Measurements from ENCODE around the gene SPPL2C. TPM values are rescaled to one million over a fixed set of nuclear protein-coding genes. Genes with fewer than 3 reads are reported as not detected.

Gene SPPL2C, protein sequence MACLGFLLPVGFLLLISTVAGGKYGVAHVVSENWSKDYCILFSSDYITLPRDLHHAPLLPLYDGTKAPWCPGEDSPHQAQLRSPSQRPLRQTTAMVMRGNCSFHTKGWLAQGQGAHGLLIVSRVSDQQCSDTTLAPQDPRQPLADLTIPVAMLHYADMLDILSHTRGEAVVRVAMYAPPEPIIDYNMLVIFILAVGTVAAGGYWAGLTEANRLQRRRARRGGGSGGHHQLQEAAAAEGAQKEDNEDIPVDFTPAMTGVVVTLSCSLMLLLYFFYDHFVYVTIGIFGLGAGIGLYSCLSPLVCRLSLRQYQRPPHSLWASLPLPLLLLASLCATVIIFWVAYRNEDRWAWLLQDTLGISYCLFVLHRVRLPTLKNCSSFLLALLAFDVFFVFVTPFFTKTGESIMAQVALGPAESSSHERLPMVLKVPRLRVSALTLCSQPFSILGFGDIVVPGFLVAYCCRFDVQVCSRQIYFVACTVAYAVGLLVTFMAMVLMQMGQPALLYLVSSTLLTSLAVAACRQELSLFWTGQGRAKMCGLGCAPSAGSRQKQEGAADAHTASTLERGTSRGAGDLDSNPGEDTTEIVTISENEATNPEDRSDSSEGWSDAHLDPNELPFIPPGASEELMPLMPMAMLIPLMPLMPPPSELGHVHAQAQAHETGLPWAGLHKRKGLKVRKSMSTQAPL
- not detected for total RNA-seq

DNA sequence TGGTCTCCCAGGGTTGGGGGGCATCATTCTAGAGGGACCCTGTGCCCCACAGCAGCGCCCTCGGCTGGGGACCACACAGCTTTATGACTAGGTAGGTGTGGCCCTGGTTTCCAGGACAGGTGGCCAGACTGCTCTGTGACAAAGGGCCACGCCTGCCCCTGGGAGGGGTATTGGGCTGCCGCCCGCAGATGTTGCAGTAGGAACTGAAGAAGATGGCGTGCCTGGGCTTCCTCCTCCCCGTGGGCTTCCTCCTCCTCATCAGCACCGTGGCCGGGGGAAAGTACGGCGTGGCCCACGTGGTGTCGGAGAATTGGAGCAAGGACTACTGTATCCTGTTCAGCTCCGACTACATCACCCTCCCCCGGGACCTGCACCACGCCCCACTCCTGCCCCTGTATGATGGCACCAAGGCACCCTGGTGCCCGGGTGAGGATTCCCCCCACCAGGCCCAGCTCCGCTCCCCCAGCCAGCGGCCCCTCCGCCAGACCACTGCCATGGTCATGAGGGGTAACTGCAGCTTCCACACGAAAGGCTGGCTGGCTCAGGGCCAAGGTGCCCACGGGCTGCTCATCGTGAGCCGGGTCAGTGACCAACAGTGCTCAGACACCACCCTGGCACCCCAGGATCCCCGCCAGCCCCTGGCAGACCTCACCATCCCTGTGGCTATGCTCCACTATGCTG, at the start of gene SPPL2C:
TSS of gene SPPL2C (plus strand) at position 187 of the 681 bp plus-strand sequence. CDS start at position 213, 26 bp downstream.
- CTCF ChIA-PET = no interaction called here
- POLR2A ChIA-PET = no interaction called here

DNA sequence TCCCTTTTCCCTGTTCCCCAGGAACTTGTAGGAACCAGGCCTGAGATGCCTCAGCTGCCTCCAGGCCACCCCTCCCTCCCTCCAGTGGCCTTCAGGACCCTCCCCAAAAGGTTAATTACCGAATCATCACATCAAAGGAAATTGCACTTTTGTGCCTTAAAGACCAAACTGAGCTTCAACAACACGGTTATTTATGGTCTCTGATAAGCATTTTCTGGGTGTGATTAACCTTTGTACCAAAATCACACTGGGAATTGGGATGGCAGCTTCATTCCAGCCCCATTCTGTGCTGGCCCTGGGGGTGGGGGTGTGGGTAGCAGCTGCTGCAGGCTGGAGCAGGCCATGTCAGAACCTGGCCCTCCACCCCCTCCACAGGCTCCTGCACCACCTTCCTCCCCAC, 43.9 kb upstream of the SPPL2C start:
- ChIA-PET CTCF (no interaction called here), POLR2A (no interaction called here)

- ChIA-PET CTCF (no interaction called here), POLR2A (no interaction called here)
Measured at GRCh38 chr17:45801421-45801820, 43.3 kb upstream of the SPPL2C start.

DNA sequence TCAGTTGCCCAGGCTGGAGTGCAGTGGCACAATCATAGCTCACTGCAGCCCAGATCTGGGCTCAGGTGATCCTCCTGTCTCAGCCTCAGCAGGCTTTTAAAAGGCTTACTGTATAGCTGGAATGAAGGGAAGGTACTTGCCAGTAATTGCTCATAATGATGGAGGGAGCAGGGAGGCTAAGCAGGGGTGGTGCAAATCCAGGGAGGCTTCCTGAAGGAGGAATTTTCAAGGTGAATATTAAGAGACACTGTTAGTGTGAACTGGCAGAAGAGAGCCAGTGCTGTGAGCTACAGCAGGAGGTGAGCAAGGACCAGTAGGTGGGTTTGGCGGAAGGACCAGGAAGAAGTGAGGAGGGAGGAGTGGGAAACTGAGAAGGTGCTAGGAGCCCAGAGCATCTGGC, 35.8 kb upstream of the SPPL2C start:
- ChIA-PET POLR2A (no interaction called here), CTCF (no interaction called here)

DNA sequence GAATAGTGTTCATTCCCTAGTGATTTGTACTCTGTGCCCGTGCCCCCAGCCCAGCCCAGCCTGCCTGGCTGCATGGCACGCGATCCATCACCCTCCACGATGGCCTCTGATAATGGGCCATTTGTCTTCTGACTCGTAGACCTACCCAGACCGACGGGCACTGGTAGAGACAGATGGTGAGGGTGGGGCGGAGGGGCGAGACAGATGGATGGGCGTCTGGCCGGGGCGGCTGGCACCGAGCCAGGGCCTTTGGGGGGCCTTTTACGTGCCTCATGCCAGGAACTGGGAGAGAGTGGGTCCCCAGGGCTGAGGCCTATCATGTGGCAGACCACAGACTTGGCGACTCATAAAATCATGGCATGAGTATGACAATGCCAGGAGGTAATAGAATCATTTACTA, 35.2 kb upstream of the SPPL2C start:
- ChIA-PET POLR2A (no interaction called here), CTCF (no interaction called here)

DNA sequence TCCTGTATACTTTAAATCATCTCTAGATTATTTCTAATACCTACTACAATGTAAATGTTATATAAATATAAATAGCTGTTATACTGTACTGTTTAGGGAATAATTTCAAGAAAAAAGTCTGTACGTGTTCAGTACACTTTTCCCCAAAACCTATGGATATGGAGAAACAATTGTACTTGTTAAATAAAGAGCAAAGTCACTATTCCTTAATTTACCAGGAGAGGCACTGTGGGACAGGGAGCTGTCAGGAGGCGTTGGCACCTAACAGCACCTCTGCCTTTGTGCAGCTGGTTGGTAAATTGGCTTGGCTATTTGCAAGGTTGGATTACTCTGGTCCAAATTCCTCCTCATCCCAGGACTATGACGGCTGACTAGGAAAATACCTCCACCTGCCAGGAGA, 32.6 kb upstream of the SPPL2C start:
- CTCF ChIA-PET = interaction anchor here (1.2 kb wide), 1 partner anchor 39 kb away, joined by 3 read pairs; no protein-coding TSS in a partner anchor
- POLR2A ChIA-PET = no interaction called here

- POLR2A ChIA-PET = no interaction called here
- CTCF ChIA-PET = no interaction called here
Measured at GRCh38 chr17:45813048-45813725, 31.5 kb upstream of the SPPL2C start.

DNA sequence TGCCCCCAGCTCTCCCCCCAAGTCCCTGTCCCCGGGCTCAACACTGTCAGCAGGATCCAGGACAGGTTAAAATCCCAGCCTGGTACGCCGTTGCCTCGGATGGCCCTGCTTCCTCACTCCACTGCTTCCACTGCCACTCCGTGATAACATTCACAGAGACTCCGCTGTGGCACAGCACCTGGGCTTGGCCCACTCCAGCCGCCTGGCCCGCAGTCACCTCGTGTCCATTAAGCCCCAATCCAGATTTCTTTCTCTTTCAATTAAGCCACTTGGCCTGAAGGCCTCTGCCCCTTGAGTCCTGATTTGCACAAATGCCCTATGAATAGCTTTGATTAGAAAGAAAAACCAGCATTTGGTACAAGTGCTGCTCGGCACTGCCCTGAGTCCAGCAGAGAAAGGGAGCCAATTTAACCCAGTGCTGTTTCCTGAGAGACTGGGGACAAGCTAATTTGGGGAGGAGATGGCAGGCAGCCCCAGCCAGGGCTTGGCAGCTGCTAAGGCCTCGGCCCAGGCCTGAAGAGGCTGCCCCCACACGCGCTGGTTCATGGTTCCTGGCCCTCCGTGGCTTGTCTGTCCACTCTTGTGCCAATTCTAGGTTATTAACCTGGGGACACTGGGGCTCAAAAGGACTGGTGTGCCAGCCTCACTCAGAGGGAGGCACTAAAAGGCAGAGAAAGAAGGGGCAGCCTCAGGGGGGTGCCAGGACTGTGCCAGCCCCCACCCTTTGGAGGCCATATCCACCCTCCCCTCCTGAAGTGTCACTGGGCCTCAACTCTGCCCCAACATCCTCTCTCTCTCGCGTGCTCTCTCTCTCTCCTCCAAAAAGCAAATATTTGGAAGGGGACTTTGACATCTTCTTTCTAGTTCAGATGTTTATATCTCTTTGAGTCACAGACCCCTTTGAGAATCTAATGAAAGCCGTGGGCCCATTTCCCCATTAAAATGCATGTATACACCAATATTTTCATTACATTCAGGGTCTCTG, 29.8 kb upstream of the SPPL2C start:
- CTCF ChIA-PET = interaction anchor here (1.3 to 1.6 kb wide), 2 partner anchors 17 to 175 kb away, joined by 4 to 5 read pairs; no protein-coding TSS in a partner anchor
- POLR2A ChIA-PET = no interaction called here

GRCh38 chr17:45815752-45816151, 28.9 kb upstream of the SPPL2C start:
- ChIA-PET CTCF (interaction anchor here (1.3 to 1.6 kb wide), 2 partner anchors 16 to 175 kb away, joined by 4 to 5 read pairs; no protein-coding TSS in a partner anchor), POLR2A (no interaction called here)

DNA sequence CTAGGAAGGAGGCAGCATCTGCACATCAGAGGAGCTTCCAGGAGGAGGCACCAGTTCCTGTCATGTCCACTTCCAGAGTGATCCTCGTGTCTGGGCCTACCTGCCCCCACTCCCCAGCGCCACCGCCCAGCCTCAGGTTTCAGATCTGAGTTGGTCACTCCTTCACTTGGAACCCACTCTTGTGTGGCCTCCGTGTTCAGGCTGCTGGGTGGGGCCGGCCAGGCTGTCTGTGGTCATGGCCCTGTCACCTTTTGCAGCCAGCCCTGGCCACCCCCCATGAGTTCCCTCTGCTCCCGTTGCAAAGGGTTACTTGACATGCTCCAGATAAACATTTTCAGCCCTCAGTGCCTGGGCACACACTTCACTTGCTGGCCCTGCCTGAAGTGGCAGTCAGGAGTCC, 26.6 kb upstream of the SPPL2C start:
- ChIA-PET CTCF (no interaction called here), POLR2A (no interaction called here)

DNA sequence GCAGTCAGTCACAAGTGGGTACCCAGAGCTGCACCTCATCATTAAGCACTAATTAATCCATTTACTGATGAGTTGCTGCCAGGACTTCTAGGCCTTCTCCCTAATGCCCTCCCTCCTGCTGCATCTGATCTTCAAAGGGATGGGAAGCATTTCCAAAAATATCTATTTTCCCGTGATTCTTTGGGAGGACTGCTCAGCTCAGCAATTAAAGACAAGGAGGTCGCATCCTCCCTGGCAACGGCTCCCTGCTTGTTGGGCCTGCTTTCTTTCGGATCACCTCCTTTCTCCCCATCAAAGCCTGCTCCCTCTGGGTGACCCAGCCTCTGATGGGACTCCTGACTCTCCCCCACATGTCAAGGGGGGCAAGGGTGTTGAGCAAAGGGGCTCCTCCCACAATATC, 26.0 kb upstream of the SPPL2C start:
- ChIA-PET CTCF (no interaction called here), POLR2A (no interaction called here)

- ChIA-PET POLR2A (no interaction called here), CTCF (no interaction called here)
Measured at GRCh38 chr17:45819632-45820031, 25.0 kb upstream of the SPPL2C start.

- ChIA-PET POLR2A (no interaction called here), CTCF (interaction anchor here (1.2 kb wide), 1 partner anchor 12 kb away, joined by 4 read pairs; no protein-coding TSS in a partner anchor)
Measured at GRCh38 chr17:45820052-45820780, 24.5 kb upstream of the SPPL2C start.

DNA sequence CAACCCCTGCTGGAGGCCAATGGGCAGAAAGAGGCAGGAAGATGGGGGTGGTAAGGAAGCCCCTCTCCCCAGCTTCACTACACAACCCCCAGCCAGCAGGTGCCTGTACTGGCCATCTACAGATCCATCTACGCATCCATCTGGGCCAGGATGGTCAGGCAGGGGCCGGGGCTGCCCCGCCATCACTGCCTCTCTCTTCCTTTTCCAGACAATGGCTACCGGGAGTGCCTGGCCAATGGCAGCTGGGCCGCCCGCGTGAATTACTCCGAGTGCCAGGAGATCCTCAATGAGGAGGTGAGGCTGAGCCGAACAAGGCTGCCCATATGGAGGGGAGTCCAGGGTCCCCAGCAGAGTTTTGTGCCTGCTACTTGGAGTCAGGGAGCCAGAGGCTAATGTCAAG, 23.5 kb upstream of the SPPL2C start:
- ChIA-PET POLR2A (no interaction called here), CTCF (interaction anchor here (1.2 kb wide), 1 partner anchor 11 kb away, joined by 4 read pairs; no protein-coding TSS in a partner anchor)

GRCh38 chr17:45823598-45823997, 21.1 kb upstream of the SPPL2C start:
- ChIA-PET CTCF (no interaction called here), POLR2A (no interaction called here)

DNA sequence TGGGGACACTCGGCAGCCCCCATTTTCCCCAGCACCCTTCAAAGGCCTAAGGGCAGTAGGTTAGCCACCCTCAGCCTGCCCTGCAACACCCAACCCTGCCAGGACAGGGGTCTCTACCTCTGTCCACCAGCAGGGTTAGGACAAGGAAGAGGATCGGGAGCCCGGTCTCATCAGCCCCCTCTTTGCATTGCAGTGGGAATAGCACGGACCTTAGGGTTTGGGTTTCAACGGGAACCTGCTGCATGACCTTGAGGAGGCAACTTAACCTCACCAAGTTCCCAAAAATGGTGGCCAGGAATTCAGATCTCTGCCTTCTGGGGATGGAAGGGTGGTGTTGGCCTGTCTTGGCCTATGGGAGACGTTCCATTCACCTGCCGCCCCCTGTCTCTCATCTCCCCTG, 20.2 kb upstream of the SPPL2C start:
- ChIA-PET CTCF (no interaction called here), POLR2A (no interaction called here)

DNA sequence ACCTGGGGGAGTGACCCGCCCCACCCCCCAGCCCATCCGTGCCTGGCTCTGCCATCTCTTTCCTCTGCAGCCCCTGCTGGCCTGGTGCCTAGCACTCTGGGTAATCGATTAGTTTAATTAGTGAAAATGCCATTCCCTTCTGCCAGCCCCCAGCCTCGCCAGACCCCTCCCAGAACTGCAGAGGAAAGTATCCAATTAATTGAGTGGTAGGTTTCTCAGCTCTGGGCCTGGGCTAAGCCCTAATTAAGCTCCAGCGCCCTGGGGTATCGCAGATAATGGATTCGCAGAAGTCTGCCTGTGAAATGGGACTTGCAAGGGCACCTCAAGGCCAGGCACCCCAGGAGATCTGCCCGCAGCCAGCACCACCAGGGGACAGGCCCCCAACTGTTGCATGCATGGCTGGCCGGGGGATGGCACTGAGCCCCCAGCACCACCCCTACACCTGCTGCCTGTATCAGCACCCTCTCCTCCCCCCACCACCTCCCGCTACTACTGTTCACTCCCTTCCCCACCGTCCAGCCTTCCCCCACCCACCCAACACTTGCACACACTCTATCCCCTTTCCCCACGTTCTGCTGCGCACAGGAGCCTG, 19.7 kb upstream of the SPPL2C start:
- ChIA-PET CTCF (no interaction called here), POLR2A (no interaction called here)

GRCh38 chr17:45825792-45826191, 18.9 kb upstream of the SPPL2C start:
- ChIA-PET CTCF (interaction anchor here (1.1 kb wide), 1 partner anchor 186 kb away, joined by 3 read pairs; no protein-coding TSS in a partner anchor), POLR2A (no interaction called here)

Data from activated CD8-positive, alpha-beta memory T cell treated with anti-CD3 and anti-CD28 coated beads for 36 hours (primary cell).